DMS53 treated with DMSO at 0.1 percent for 48 hours (cell line): ENCODE data around the gene PRICKLE2.

Experiments used
- DNase-seq: peaks from one replicate; lab custom pipeline; 2025; ENCODE audit not compliant: unreplicated experiment; lab: John Stamatoyannopoulos, UW

Gene PRICKLE2

GRCh38 chr3:64221571-64222257 is 3.6 kb downstream of the PRICKLE2 start:
- DNase-seq = no peak

GRCh38 chr3:64220161-64220914 is 4.9 kb downstream of the PRICKLE2 start:
- DNase-seq = no peak

- DNase-seq = no peak
Observed at GRCh38 chr3:64218746-64219145, 6.5 kb downstream of the PRICKLE2 start.

GRCh38 chr3:64218329-64218728 is 6.9 kb downstream of the PRICKLE2 start:
- no peak for DNase-seq

GRCh38 chr3:64216274-64217147 is 8.8 kb downstream of the PRICKLE2 start:
- no peak for DNase-seq

- no peak for DNase-seq
Observed at GRCh38 chr3:64215559-64215958, 9.7 kb downstream of the PRICKLE2 start.

- DNase-seq = no peak
Observed at GRCh38 chr3:64215103-64215502, 10.2 kb downstream of the PRICKLE2 start.

- DNase-seq = no peak
Observed at GRCh38 chr3:64214381-64215018, 10.8 kb downstream of the PRICKLE2 start.

- no peak for DNase-seq
Observed at GRCh38 chr3:64213962-64214379, 11.3 kb downstream of the PRICKLE2 start.

GRCh38 chr3:64213224-64213878 is 11.9 kb downstream of the PRICKLE2 start:
- no peak for DNase-seq

- no peak for DNase-seq
Observed at GRCh38 chr3:64209866-64210621, 15.2 kb downstream of the PRICKLE2 start.

- no peak for DNase-seq
Observed at GRCh38 chr3:64207289-64208080, 17.8 kb downstream of the PRICKLE2 start.

- DNase-seq = no peak
Observed at GRCh38 chr3:64203969-64204908, 21.0 kb downstream of the PRICKLE2 start.

GRCh38 chr3:64203216-64203615 is 22.1 kb downstream of the PRICKLE2 start:
- no peak for DNase-seq

GRCh38 chr3:64199932-64200331 is 25.3 kb downstream of the PRICKLE2 start:
- no peak for DNase-seq

GRCh38 chr3:64196236-64196929 is 28.9 kb downstream of the PRICKLE2 start:
- DNase-seq = no peak

- no peak for DNase-seq
Observed at GRCh38 chr3:64195789-64196188, 29.5 kb downstream of the PRICKLE2 start.
